Muscle layer of colon (tissue), 2 donors: ENCODE measurements around the gene PPDPF.
"Not testable (repeated sequence)": the region's sequence is repeated elsewhere in the genome, so short reads cannot be mapped to it uniquely, and the experiment has no call there.

Experiments used
- H3K27ac ChIP-seq: one replicate; pipeline ENCODE4 v1.7.0; 2013; ENCODE audit warnings: low read depth, mild to moderate bottlenecking, low read length, moderate library complexity
- H3K27me3 ChIP-seq, 2 donors: one replicate each; pipeline ENCODE4 v1.7.0; 2013; ENCODE audit warnings: low read length in 2 of 2, mild to moderate bottlenecking in 2 of 2; ENCODE audit not compliant: insufficient read depth in 2 of 2, control insufficient read depth in 1 of 2
- H3K36me3 ChIP-seq: one replicate; pipeline ENCODE4 v1.7.0; 2013; ENCODE audit warnings: mild to moderate bottlenecking, low read length; ENCODE audit not compliant: insufficient read depth
- H3K4me1 ChIP-seq: one replicate; pipeline ENCODE4 v1.7.0; 2013; ENCODE audit warnings: mild to moderate bottlenecking, low read length; ENCODE audit not compliant: insufficient read depth
- H3K4me3 ChIP-seq, 2 donors: one replicate each; pipeline ENCODE4 v1.7.0; 2013; ENCODE audit warnings: low read length in 2 of 2, low read depth in 1 of 2, mild to moderate bottlenecking in 1 of 2, moderate library complexity in 1 of 2
- H3K9ac ChIP-seq: one replicate; pipeline ENCODE4 v1.7.0; 2013; ENCODE audit warnings: low read length
- H3K9me3 ChIP-seq: one replicate; pipeline ENCODE4 v1.7.0; 2013; ENCODE audit warnings: mild to moderate bottlenecking, low read length
- donor health status: abdominal sarcoma.
- donor health status: Adenocarcinoma of cecum.

PPDPF gene

DNA sequence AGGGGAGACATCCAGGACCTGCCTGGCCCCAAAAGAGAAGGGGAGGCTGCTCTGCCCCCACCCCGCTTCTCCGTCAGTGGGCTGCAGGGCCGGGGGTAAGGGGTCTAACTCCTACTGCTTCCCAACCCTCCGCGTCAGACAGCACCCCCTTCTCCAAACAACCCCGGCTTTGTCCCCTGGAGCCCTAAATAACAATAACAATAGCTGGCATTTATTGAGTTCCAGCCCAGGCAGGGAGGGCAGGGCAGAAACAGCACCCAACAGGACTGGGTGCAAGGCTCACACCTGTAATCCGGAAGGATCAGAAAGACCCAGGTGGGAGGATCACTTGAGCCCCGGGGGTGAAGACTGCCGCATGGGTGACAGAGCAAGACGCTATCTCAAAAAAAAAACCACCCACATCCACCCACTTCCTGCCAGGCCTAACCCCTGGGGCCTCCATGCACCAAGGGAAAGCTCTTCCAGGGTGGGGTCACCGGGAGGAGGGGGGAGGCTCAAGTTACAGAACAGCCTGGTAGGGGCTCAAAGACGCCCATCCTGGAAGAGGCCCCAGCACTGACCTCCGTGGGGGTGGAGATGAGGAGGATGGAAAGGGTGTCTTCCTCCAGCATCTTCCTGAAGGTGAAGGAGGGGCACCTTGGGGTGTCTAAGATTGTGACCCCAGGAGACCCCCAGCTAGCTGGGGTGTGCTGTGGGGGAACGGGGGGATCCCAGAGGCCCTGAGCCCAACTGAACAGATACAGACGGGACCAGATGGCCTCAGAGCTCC lies 32.1 kb downstream of the PPDPF start:
- H3K9me3 ChIP-seq, result no peaks in the 10 kb centered on the region
- H3K9ac ChIP-seq, result no peak overlapping the region
- H3K4me3 ChIP-seq, result no peak overlapping the region
- H3K36me3 ChIP-seq, result no peaks in the 10 kb centered on the region
- peaks cover 0 to 40% of the 10 kb centered on the region in 2 donors for H3K27me3 ChIP-seq
- no peak overlapping the region for H3K27ac ChIP-seq
- no peaks in the 10 kb centered on the region for H3K4me1 ChIP-seq

- H3K9me3 ChIP-seq, result no peaks in the 10 kb centered on the region
- H3K27ac ChIP-seq, result no peak overlapping the region
- H3K4me3 ChIP-seq, result peak overlapping the region in 1 of 2 donors; percentile 36
- no peaks in the 10 kb centered on the region for H3K36me3 ChIP-seq
- H3K4me1 ChIP-seq, result no peaks in the 10 kb centered on the region
- H3K27me3 ChIP-seq, result peaks cover 0 to 33% of the 10 kb centered on the region in 2 donors
- H3K9ac ChIP-seq, result no peak overlapping the region
Observed at GRCh38 chr20:63553251-63553932, 32.8 kb downstream of the PPDPF start.

GRCh38 chr20:63553933-63554290 lies 33.3 kb downstream of the PPDPF start, which contains the start of gene FNDC11:
Gene FNDC11, plus strand, starts transcription at chr20:63554159. Its CDS starts 1,505 bp downstream, at chr20:63555664.
- peak within 1 kb of the TSS in 1 of 2 donors; percentile 36 for H3K4me3 ChIP-seq
- H3K9ac ChIP-seq, result no peak within 1 kb of the TSS
- H3K27ac ChIP-seq, result no peak within 1 kb of the TSS
- H3K27me3 ChIP-seq, result peaks cover 0 to 28% of the 10 kb centered on the region in 2 donors
- H3K9me3 ChIP-seq, result no peaks in the 10 kb centered on the region
- H3K36me3 ChIP-seq, result no peaks in the 10 kb centered on the region
- no peaks in the 10 kb centered on the region for H3K4me1 ChIP-seq

DNA sequence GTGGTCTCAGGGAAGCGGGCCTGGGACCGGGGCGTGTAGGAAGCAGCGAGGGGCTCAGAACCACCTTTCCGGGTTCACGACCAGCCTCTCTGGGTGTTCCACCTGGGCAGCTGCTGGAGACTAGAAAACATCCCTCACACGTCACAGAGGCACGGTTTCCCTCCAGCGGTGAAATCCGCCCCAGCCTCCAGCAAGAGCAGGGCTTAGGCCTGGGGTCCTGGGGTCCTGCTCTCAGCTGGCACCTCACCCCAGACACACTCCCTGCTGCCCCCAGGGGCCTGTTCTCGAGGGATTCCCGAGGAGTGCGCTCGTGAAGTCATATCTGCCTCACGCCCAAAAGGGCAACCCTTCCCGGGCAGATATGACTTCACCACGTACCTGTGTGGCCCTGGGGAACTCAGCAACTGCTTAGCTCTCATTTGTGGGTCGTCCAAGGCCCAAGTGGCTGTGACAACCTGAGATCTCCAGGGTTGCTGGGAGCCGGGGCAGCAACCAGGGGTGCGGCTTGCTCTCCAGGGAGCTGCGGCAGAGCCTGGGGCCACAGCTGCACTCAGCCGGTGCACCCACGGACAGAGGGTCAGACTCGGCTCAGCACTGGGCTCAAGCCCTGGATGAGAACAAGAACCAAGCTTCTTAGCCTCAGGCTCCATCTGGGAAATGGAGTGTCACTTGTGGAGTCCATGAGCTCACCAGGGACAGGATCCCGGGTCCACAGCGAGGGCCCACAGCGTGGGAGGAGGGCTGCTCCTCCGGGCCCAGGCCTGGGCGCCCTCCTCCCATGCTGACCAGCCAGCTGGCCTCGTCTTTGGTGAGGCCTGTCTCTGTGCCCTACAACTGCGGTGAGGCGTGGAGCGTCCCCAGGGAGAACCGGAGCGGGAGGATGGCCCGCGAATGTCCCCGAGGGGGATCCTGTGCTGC lies 34.1 kb downstream of the PPDPF start:
- H3K27me3 ChIP-seq, result peaks cover 0 to 28% of the 10 kb centered on the region in 2 donors
- no peak overlapping the region for H3K27ac ChIP-seq
- no peaks in the 10 kb centered on the region for H3K36me3 ChIP-seq
- no peaks in the 10 kb centered on the region for H3K9me3 ChIP-seq
- no peak overlapping the region for H3K9ac ChIP-seq
- peak overlapping the region in 1 of 2 donors; percentile 36 for H3K4me3 ChIP-seq
- H3K4me1 ChIP-seq, result no peaks in the 10 kb centered on the region

DNA sequence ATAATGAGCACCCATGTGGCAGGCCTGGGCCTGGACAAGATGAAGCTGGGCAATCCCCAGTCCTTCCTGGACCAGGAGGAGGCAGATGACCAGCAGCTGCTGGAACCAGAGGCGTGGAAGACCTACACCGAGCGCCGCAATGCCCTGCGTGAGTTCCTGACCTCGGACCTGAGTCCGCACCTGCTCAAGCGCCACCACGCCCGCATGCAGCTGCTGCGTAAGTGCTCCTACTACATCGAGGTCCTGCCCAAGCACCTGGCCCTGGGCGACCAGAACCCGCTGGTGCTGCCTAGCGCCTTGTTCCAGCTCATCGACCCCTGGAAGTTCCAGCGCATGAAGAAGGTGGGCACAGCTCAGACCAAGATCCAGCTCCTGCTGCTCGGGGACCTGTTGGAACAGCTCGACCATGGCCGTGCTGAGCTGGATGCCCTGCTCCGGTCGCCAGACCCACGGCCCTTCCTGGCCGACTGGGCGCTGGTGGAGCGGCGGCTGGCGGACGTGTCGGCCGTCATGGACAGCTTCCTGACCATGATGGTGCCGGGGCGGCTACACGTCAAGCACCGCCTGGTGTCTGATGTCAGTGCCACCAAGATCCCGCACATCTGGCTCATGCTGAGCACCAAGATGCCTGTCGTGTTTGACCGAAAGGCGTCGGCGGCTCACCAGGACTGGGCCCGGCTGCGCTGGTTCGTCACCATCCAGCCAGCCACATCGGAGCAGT lies 35.3 kb downstream of the PPDPF start:
- Histone ChIP-seq H3K9me3 (no peaks in the 10 kb centered on the region), H3K9ac (no peak overlapping the region), H3K27me3 (peaks cover 0 to 27% of the 10 kb centered on the region in 2 donors), H3K27ac (no peak overlapping the region), H3K36me3 (peaks cover 7% of the 10 kb centered on the region), H3K4me1 (no peaks in the 10 kb centered on the region), H3K4me3 (no peak overlapping the region)

GRCh38 chr20:63556873-63557478 lies 36.4 kb downstream of the PPDPF start:
- no peak overlapping the region for H3K9ac ChIP-seq
- no peak overlapping the region for H3K4me3 ChIP-seq
- peaks cover 15% of the 10 kb centered on the region for H3K36me3 ChIP-seq
- no peaks in the 10 kb centered on the region for H3K9me3 ChIP-seq
- H3K27me3 ChIP-seq, result peaks cover 0 to 23% of the 10 kb centered on the region in 2 donors
- no peaks in the 10 kb centered on the region for H3K4me1 ChIP-seq
- H3K27ac ChIP-seq, result no peak overlapping the region

DNA sequence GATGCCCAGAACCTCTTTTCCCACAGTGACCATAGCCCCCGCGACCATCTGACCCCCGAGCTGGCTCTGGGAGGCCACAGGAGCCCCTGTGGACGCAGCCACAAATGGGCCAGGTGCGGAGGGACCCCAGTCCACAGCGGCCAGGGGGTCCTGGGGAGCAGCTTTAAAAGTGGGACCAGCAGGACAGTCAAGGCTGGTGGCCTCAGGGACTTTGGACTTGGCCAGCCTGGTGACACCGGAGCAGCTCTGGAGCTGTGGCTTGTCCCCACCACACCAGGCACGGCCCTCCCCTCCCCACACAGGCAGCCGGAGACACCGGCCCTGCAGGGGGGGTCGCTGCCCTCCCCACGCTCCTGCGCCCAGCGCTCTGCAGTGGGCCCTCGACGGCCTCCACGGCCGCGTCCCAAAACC lies 36.9 kb downstream of the PPDPF start:
- no peak overlapping the region for H3K27ac ChIP-seq
- H3K27me3 ChIP-seq, result peaks cover 0 to 23% of the 10 kb centered on the region in 2 donors
- peaks cover 15% of the 10 kb centered on the region for H3K36me3 ChIP-seq
- no peaks in the 10 kb centered on the region for H3K4me1 ChIP-seq
- no peak overlapping the region for H3K9ac ChIP-seq
- no peak overlapping the region for H3K4me3 ChIP-seq
- H3K9me3 ChIP-seq, result no peaks in the 10 kb centered on the region

DNA sequence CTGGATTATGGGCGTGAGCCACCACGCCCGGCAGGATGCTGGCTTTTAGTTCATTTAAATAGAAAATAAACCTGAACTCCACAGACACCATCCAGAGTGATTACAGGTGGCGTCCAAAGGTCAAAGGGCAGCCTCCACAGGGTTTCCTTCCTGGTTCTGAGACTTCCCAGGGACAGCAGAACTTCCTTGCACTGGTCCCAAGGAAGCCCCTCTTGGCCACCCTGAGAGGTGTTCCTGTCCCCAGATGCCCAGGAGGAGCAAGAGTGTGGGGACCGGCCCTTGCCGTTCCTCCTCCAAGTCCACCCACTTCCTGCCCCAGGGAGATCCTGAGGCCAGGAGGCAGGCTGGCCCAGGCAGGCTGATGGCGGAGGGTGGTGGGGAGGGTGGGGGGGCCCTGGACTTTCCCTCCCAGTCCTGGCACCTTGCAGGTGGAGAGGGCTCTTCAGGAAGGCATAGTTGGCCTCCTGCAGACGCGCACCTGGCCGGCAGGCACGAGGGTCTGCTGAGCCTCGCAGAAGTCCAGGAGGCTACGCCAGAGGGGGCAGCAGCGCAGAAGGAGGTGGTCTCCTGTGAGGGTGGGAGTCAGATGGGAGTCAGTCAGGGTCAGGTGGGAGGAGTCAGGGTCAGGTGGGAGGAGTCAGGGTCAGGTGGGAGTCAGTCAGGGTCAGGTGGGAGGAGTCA lies 38.4 kb downstream of the PPDPF start:
- H3K36me3 ChIP-seq, result peaks cover 15% of the 10 kb centered on the region

DNA sequence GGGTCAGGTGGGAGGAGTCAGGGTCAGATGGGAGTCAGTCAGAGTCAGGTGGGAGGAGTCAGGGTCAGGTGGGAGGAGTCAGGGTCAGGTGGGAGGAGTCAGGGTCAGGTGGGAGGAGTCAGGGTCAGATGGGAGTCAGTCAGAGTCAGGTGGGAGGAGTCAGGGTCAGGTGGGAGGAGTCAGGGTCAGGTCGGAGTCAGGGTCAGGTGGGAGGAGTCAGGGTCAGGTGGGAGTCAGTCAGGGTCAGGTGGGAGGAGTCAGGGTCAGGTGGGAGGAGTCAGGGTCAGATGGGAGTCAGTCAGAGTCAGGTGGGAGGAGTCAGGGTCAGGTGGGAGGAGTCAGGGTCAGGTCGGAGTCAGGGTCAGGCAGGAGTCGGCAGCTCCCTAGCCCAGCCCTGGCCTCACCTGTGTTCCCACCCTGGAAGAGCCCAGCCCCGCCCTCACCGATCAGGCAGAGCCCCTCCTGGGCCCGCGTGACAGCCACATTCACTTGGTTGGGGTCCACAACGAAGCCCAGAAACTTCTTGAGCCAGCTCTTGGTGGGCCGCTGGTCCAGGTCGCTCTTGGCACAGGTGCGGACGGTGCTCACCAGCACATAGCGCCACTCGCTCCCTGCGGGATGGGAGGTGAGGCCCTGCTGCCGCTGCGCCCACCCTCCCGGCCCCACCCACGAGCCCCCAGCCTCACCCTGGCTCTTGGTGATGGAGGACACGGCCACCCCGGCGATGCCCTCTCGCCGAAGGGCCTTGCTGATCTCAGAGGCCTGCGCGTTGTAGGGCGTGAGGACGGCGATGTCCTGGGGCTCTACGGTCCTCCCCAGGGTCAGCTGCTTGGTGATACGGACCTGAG lies 39.1 kb downstream of the PPDPF start:
- peaks cover 15% of the 10 kb centered on the region for H3K36me3 ChIP-seq

More for the DNA sequence above, 38.4 kb downstream of the PPDPF start:
- Histone ChIP-seq H3K9me3 (no peaks in the 10 kb centered on the region), H3K4me3 (no peak overlapping the region), H3K27me3 (peaks cover 0 to 9% of the 10 kb centered on the region in 2 donors), H3K4me1 (no peaks in the 10 kb centered on the region), H3K27ac (no peak overlapping the region), H3K9ac (no peak overlapping the region)

More for the DNA sequence above, 39.1 kb downstream of the PPDPF start:
- not testable (repeated sequence) for H3K4me3 ChIP-seq, H3K4me1 ChIP-seq, H3K27ac ChIP-seq, H3K27me3 ChIP-seq, H3K9me3 ChIP-seq, H3K9ac ChIP-seq
